ENCODE results near the gene IL1RAPL1. TPM values are rescaled to one million over a fixed set of nuclear protein-coding genes. Genes with fewer than 3 reads are reported as not detected.

Gene IL1RAPL1
- total and polyA plus RNA-seq, 8 donors = 0.05 to 0.20 (median 0.09) TPM; not detected in 5

- ATAC-seq = no peak
- H3K36me3 ChIP-seq = no peaks in the 10 kb centered on the region
- H3K9me3 ChIP-seq = no peaks in the 10 kb centered on the region
- H3K27ac ChIP-seq = no peak overlapping the region
- H3K4me1 ChIP-seq = no peaks in the 10 kb centered on the region
- no peak for TF ChIP-seq CTCF (IDR thresholded peaks at IDR 0.05)
- WGBS, 2 donors = 44 to 48% methylated on average over 2 of the region's 2 CpGs
- no peak for DNase-seq
- FAIRE-seq = no peak
- peaks cover 0 to 3% (median 0%) of the 10 kb centered on the region in 4 donors for H3K27me3 ChIP-seq
- H3K4me3 ChIP-seq = no peak overlapping the region
- intact Hi-C loops (cut with DNase I) = no loop called here
Measured at GRCh38 chrX:29229802-29230201, 642.6 kb downstream of the IL1RAPL1 start.

- 24 to 30% methylated on average over 2 of the region's 2 CpGs for WGBS, 2 donors
- FAIRE-seq (peak; percentile 97), ATAC-seq (no peak), DNase-seq (no peak)
- Histone ChIP-seq H3K4me3 (no peak overlapping the region), H3K27ac (no peak overlapping the region), H3K9me3 (no peaks in the 10 kb centered on the region), H3K27me3 (peaks cover 0 to 6% (median 0%) of the 10 kb centered on the region in 4 donors), H3K4me1 (no peaks in the 10 kb centered on the region), H3K36me3 (no peaks in the 10 kb centered on the region)
- intact Hi-C loops (cut with DNase I) = no loop called here
- no peak for TF ChIP-seq CTCF (IDR thresholded peaks at IDR 0.05)
Measured at GRCh38 chrX:29231800-29232199, 644.6 kb downstream of the IL1RAPL1 start.

GRCh38 chrX:29233592-29234183 is 646.4 kb downstream of the IL1RAPL1 start:
- Histone ChIP-seq H3K27ac (no peak overlapping the region), H3K27me3 (peaks cover 0 to 6% (median 2%) of the 10 kb centered on the region in 4 donors), H3K9me3 (no peaks in the 10 kb centered on the region), H3K36me3 (no peaks in the 10 kb centered on the region), H3K4me3 (no peak overlapping the region), H3K4me1 (no peaks in the 10 kb centered on the region)
- no peak for TF ChIP-seq CTCF (IDR thresholded peaks at IDR 0.05)
- no peak for ATAC-seq
- WGBS, 2 donors = 76 to 78% methylated on average over 7 of the region's 7 CpGs
- no peak for DNase-seq
- FAIRE-seq = no peak
- intact Hi-C loops (cut with DNase I) = no loop called here

- no peak for ATAC-seq
- Histone ChIP-seq H3K9me3 (no peaks in the 10 kb centered on the region), H3K27ac (no peak overlapping the region), H3K36me3 (no peaks in the 10 kb centered on the region), H3K4me3 (no peak overlapping the region), H3K4me1 (no peaks in the 10 kb centered on the region), H3K27me3 (peaks cover 0 to 4% (median 1%) of the 10 kb centered on the region in 4 donors)
- FAIRE-seq = peak; percentile 47
- DNase-seq = no peak
- intact Hi-C loops (cut with DNase I) = no loop called here
- 57 to 58% methylated on average over 6 of the region's 6 CpGs for WGBS, 2 donors
- no peak for TF ChIP-seq CTCF (IDR thresholded peaks at IDR 0.05)
Measured at GRCh38 chrX:29237972-29238371, 650.7 kb downstream of the IL1RAPL1 start.

- 18 to 30% methylated on average over 2 of the region's 2 CpGs for WGBS, 2 donors
- H3K36me3 ChIP-seq = no peaks in the 10 kb centered on the region
- FAIRE-seq = no peak
- H3K9me3 ChIP-seq = no peaks in the 10 kb centered on the region
- ATAC-seq = no peak
- H3K4me3 ChIP-seq = no peak overlapping the region
- no peak for DNase-seq
- TF ChIP-seq CTCF (IDR thresholded peaks at IDR 0.05) = no peak
- peaks cover 0 to 4% (median 0%) of the 10 kb centered on the region in 4 donors for H3K27me3 ChIP-seq
- no peaks in the 10 kb centered on the region for H3K4me1 ChIP-seq
- H3K27ac ChIP-seq = no peak overlapping the region
- intact Hi-C loops (cut with DNase I) = no loop called here
Measured at GRCh38 chrX:29241809-29242208, 654.6 kb downstream of the IL1RAPL1 start.
